Measurements from ENCODE around the gene STK32B.

STK32B gene

GRCh38 chr4:5069901-5070300 is 18.6 kb downstream of the STK32B start:
- TF ChIP-seq CTCF (IDR thresholded peaks at IDR 0.05; ENCODE audit: control extremely low read depth, extremely low read depth, low read depth, missing control alignments) = no peak
- ChIA-PET CTCF (no interaction called here), POLR2A (no interaction called here)
- DNase-seq (ENCODE audit: extremely low spot score) = no peak

- TF ChIP-seq CTCF (IDR thresholded peaks at IDR 0.05; ENCODE audit: control extremely low read depth, extremely low read depth, low read depth, missing control alignments) = no peak
- CTCF ChIA-PET = no interaction called here
- POLR2A ChIA-PET = no interaction called here
- no peak for DNase-seq (ENCODE audit: extremely low spot score)
Observed at GRCh38 chr4:5072948-5073347, 21.7 kb downstream of the STK32B start.

GRCh38 chr4:5078009-5078408 is 26.7 kb downstream of the STK32B start:
- TF ChIP-seq CTCF (IDR thresholded peaks at IDR 0.05; ENCODE audit: control extremely low read depth, extremely low read depth, low read depth, missing control alignments) = no peak
- no peak for DNase-seq (ENCODE audit: extremely low spot score)
- ChIA-PET CTCF (no interaction called here), POLR2A (no interaction called here)

- no peak for DNase-seq (ENCODE audit: extremely low spot score)
- no peak for TF ChIP-seq CTCF (IDR thresholded peaks at IDR 0.05; ENCODE audit: control extremely low read depth, extremely low read depth, low read depth, missing control alignments)
- ChIA-PET CTCF (no interaction called here), POLR2A (no interaction called here)
Observed at GRCh38 chr4:5079581-5079980, 28.3 kb downstream of the STK32B start.

- no peak for DNase-seq (ENCODE audit: extremely low spot score)
- TF ChIP-seq CTCF (IDR thresholded peaks at IDR 0.05; ENCODE audit: control extremely low read depth, extremely low read depth, low read depth, missing control alignments) = no peak
- ChIA-PET POLR2A (no interaction called here), CTCF (interaction anchor here (1.3 kb wide), 1 partner anchor 13 kb away, joined by 3 read pairs; no protein-coding TSS in a partner anchor)
Observed at GRCh38 chr4:5081441-5081999, 30.2 kb downstream of the STK32B start.

GRCh38 chr4:5082376-5082775 is 31.1 kb downstream of the STK32B start:
- POLR2A ChIA-PET = no interaction called here
- no peak for TF ChIP-seq CTCF (IDR thresholded peaks at IDR 0.05; ENCODE audit: control extremely low read depth, extremely low read depth, low read depth, missing control alignments)
- CTCF ChIA-PET = interaction anchor here (1.3 kb wide), 1 partner anchor 12 kb away, joined by 3 read pairs; no protein-coding TSS in a partner anchor
- DNase-seq (ENCODE audit: extremely low spot score) = no peak

Data from GM10248 (cell line).